NCI-H2107 (cell line): ENCODE measurements around the gene ARHGAP45.

ENCODE experiments used
- DNase-seq: peaks from one replicate; lab custom pipeline; 2025; lab: John Stamatoyannopoulos, UW

Gene ARHGAP45

DNA sequence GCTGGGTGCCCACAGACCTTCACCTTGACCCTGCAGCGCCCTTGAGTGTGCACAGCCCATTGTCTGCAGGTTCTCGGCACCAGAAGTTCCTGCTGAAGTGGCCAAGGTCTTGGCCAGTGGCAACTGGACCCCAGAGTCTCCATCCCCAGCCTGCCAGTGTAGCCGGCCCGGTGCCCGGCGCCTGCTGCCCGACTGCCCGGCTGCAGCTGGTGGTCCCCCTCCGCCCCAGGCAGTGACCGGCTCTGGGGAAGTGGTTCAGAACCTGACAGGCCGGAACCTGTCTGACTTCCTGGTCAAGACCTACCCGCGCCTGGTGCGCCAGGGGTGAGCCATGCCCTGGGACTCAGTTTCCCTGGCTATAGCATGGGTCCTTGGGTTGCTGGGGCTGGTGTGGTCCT is 11.9 kb upstream of the ARHGAP45 start:
- no peak for DNase-seq

DNA sequence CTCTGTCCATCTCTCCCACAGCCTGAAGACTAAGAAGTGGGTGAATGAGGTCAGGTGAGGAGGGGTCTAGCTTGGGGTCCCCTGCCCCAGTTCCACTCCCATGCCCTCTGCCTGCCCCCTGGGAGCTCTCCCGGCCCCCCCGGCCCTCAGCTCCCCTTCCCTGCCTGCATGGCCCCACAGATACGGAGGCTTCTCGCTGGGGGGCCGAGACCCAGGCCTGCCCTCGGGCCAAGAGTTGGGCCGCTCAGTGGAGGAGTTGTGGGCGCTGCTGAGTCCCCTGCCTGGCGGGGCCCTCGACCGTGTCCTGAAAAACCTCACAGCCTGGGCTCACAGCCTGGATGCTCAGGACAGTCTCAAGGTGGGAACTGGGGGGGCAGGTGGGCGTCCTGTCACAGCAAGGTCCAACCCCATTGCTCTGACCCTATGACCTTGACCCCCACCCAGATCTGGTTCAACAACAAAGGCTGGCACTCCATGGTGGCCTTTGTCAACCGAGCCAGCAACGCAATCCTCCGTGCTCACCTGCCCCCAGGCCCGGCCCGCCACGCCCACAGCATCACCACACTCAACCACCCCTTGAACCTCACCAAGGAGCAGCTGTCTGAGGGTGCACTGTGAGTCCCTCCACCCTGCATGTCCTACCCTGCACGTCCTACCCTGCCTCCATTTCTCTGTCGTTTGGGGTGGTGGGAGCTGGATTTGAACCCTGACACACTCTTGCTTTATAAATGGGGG is 10.9 kb upstream of the ARHGAP45 start:
- DNase-seq = no peak

DNA sequence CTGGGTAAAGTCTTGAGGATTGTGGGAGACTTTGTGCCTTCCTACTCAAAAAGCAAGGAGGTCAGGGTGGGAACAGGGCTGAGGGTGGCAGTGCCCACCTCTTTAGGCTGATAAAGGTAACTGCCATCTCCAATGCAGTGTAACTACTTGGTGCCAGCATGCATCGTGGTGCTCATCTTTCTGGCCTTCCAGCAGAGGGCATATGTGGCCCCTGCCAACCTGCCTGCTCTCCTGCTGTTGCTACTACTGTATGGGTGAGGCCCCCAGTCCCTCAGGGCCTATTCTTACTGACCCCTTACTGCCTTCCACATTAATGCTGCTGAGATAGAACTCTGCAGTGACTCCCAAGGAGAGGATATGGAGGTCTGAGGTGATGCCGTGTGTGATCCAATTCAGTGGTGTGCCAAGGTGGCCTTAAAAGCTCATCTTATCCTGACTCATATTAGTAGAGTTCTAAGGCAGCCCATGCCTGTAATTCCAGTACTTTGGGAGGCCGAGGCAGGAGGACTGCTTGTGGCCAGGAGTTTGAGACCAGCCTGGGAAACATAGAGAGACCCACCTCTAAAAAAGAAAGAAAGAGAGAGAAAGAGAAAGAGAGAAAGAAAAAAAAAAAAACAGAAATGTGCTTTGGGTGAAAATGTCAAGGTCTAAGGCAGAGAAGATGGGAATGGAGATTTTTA is 9.7 kb upstream of the ARHGAP45 start:
- no peak for DNase-seq

DNA sequence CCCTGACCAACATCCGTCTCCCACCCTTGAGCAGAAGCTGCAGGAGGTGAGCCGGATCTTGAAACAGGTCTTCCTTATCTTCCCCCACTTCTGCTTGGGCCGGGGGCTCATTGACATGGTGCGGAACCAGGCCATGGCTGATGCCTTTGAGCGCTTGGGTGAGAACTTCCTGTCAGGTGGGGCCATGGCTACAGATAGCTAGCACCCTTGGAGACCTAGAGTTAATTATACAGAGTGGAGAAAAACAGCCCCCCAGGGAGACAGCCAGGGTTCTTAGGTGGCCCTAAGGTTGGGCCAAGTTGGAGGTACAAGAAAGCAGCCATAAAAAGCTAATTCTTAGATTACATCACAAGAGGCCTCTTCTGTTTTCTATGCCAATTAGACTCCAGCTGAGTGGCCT is 8.9 kb upstream of the ARHGAP45 start:
- no peak for DNase-seq

DNA sequence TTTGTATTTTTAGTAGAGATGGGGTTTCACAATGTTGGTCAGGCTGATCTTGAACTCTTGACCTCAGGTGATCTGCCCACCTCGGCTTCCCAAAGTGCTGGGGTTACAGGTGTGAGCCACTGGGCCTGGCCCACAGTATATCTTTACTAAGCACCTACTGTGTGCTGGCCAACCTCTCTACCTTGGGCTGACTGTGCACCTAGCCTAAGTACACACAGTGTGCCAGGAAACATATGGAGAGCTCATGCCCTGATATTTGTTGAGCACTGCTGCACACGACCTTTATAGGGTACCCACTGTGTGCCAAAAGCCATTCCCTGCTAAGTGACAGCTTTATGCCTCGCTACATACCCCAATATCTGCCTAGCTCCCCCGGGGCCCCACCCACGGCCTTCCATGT is 6.3 kb upstream of the ARHGAP45 start:
- DNase-seq = no peak

DNA sequence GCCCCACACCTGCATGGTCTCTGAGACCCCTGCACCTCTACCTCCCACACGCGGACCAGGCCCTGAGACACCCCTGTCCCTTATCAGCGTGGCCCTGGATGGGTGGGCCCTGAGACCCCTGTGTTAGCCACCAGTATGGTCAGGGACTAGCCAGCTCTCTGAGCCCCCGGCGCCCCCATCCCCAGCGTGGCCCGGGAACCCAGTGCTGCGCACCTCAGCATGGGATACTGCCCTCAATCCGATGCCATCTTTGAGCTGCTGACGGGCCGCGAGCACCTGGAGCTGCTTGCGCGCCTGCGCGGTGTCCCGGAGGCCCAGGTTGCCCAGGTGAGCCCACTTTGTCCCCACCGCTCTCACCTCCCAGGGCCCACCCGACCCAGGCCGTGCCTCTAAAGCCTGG is 5.0 kb upstream of the ARHGAP45 start:
- no peak for DNase-seq

DNA sequence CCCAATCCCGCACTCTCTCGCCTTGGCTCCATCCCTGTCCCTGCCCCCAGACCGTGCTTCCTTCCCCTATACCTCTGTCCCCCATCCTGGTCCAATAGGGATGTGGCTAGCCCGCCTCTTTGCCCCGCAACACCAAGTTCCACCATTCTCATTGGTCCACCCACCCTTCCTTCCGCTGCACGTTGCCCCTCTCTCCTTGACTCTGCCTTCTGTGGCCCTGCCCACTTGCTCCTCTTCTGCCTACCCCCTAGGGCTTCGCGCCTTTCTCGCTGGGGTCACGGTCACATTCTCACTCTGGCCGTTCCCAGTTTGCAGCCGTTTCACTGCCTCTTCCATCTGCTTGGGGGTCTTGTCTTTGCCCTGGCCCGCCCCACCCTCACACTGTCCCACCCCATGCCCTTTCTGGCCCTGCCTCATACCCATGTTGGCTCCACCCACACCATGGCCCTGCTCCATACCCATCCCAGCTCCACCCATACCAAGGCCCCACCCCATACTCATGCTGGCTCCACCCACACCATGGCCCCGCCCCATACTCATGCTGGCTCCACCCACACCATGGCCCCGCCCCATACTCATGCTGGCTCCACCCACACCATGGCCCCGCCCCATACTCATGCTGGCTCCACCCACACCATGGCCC is 4.5 kb upstream of the ARHGAP45 start:
- no peak for DNase-seq

DNA sequence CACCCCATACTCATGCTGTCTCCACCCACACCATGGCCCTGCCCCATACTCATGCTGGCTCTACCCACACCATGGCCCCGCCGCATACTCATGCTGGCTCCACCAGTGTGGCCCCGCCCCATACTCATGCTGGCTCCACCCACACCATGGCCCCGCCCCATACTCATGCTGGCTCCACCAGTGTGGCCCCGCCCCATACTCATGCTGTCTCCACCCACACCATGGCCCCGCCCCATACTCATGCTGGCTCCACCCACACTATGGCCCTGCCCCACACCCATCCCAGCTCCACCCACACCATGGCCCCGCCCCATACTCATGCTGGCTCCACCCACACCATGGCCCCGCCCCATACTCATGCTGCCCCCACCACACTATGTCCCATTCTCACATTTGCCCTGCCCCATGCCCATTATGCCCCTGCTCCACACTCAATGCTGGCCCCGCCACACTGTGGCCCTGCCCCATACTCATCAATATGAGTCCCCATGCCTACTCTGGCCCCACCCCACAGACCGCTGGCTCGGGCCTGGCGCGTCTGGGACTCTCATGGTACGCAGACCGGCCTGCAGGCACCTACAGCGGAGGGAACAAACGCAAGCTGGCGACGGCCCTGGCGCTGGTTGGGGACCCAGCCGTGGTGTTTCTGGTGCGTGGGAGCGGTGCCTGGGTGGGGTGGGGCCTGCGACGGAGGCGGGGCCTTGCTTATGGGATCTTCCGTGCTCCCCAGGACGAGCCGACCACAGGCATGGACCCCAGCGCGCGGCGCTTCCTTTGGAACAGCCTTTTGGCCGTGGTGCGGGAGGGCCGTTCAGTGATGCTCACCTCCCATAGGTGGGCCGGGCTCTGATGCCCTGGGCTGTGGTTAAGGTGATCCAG is 3.7 kb upstream of the ARHGAP45 start:
- no peak for DNase-seq

DNA sequence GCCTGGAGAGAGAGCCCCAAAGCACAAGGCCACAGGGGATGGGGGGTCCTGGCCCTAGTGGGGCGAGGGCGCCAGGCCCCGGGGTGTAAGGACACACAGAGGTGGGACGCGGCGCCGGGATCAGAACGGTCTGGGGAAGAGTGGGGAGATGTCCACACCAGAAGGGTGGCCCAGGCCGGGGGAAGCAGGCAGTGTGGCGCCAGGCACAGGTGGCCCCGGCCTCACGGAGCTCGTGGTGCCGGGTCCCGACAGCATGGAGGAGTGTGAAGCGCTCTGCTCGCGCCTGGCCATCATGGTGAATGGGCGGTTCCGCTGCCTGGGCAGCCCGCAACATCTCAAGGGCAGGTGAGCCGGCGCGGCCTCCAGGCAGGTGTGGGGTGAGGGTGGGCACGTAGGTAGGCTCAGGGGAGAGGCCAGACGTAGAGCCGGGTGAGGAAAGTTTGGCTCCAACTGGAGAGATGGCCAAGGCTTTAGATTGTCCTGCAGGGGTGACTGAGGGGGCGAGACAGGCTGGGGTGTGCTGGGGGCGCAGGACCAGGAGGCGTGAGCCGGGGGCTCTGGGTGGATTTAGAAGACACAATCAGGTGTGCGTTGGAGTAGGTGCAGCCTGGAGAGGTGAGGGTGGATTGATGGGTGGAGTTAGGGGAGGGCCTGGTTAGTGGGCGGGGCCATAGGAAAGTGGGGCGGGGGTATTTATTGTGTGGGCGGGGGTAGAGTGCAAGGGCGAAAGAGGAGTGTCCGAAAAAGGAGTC is 2.9 kb upstream of the ARHGAP45 start:
- DNase-seq = no peak

DNA sequence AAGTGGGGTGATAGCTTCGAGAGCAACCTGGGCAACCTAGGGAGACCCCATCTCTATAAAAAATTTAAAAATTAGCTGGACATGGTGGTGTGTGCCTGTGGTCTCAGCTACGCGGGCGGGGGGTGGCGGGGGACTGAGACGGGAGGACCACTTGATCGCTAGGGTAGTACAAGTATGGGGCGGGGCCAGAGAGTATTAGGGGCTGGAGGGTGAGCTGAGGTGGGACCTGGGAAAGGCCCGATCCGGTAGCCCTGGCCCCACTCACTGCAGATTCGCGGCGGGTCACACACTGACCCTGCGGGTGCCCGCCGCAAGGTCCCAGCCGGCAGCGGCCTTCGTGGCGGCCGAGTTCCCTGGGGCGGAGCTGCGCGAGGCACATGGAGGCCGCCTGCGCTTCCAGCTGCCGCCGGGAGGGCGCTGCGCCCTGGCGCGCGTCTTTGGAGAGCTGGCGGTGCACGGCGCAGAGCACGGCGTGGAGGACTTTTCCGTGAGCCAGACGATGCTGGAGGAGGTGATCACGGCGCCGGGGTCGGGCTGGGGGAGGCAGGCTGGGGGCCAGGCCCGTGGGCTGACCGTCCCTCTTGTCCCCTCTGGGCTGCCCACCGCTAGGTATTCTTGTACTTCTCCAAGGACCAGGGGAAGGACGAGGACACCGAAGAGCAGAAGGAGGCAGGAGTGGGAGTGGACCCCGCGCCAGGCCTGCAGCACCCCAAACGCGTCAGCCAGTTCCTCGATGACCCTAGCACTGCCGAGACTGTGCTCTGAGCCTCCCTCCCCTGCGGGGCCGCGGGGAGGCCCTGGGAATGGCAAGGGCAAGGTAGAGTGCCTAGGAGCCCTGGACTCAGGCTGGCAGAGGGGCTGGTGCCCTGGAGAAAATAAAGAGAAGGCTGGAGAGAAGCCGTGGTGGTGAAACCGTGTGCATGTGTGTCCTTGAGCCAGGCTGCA is 2.0 kb upstream of the ARHGAP45 start:
- no peak for DNase-seq

DNA sequence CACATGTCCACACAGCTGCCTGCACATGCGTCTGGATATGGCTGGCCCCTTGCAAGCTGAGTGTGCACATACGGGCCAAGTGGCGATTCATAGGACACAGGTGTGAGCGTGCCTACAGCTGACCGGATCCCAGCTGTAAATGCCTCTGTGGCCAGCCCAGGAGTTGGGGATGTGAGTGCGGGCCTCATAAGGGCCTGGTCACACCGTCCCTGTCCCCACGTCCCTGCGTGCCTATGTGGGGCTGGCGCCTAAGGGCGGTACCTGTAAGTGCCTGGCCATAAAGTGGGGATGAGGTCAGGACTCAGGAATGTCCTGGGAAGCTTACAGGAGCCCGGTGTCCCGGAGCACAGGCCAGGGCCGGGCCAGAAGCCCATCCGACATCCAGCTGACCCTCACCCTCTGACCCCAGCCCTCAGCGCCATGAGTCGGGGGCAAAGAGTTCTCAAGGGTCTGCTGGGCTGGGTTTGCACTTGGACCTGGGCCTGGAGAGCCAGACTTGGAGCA is 1.3 kb upstream of the ARHGAP45 start:
- DNase-seq = no peak

DNA sequence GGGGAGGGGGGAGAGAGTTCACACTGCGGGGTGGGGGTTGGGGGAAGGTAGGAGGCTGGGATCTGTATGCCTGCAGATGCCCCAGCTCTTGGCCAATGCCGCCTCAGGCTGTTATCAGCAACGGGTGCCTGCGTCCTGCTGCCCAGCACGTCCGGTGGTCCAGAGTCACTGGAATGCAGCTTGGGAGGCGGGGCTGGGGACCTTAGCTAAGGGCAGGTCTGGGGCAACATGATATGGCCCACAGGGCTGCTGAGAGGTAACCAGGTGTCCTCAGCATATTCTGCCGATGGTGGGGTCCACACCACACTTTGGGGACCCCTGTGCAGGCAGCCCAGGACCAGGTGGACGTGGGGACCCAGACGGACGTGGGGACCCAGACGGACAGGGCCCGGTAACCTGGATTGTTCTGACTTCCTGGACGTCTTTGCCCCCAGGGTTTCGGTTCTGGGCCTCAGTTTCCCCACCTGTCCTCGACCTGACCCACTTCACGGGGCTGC is 668 bp upstream of the ARHGAP45 start:
- DNase-seq = no peak

DNA sequence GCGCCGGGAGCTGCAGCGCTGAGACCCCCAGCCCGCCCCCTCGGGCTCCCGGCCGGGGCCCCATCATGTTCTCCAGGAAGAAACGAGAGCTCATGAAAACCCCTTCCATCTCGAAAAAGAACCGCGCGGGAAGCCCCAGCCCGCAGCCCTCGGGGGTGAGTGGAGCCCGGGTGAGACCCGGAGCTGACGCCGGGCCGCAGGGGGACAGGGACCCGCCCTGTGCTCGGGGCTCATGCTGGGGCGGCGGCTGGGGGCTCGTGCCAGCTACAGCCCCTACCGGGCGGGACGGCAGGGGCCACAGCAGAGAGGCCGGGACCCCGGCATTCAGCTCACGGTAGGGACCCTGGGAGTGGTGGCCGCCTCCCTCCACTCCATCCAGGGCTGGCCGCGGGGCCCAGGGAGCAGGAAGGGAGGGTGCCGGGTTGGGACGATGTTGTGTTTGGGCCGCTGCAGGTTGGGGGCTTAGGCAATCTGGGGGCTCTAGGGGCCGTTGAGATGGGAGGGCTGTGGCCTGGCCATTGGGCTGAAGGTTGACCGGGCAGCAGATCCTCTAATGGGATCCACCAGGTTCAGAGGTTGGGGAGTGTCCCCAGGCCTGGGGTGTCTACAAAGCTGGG is 482 bp downstream of the ARHGAP45 start:
- no peak for DNase-seq

DNA sequence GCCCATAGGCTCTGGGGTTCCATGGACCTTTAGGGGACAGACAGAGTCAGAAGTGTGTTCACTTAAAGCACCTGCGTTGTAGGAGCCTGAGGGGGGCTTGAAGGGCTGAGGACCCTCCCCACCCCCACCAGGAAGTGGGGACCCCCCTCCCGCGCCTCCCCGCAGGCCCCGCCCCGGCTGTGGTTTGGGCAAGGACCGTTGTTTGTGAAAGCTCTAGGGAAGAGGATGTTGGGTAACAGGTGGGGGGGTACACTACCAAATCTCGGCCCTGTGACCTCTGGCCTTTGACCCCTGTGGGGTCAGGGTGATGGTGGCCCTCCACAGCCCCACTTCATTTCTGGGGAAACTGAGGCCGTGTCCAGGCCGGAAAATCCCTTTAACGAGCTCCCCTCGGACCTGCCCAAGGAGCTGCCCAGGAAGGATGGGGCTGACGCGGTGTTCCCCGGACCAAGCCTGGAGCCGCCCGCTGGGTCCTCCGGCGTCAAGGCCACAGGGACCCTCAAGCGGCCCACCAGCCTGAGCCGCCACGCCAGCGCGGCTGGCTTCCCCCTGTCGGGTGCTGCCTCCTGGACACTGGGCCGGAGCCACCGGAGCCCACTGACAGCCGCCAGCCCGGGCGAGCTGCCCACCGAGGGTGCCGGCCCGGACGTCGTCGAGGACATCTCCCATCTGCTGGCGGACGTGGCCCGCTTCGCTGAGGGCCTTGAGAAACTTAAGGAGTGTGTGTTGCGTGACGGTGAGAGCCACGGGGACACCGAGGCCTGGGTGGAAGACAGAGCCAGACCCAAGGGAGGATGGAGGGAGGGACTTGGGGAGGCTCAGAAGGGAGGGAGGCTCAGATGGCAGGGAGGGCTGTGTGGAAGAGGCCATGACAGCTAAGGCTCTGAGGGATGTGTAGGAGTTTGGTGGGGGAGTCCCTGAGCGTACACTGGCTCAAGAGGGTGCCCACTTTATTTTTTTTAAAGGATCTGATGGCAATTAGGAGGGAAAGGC is 1.3 kb downstream of the ARHGAP45 start:
- DNase-seq = no peak

DNA sequence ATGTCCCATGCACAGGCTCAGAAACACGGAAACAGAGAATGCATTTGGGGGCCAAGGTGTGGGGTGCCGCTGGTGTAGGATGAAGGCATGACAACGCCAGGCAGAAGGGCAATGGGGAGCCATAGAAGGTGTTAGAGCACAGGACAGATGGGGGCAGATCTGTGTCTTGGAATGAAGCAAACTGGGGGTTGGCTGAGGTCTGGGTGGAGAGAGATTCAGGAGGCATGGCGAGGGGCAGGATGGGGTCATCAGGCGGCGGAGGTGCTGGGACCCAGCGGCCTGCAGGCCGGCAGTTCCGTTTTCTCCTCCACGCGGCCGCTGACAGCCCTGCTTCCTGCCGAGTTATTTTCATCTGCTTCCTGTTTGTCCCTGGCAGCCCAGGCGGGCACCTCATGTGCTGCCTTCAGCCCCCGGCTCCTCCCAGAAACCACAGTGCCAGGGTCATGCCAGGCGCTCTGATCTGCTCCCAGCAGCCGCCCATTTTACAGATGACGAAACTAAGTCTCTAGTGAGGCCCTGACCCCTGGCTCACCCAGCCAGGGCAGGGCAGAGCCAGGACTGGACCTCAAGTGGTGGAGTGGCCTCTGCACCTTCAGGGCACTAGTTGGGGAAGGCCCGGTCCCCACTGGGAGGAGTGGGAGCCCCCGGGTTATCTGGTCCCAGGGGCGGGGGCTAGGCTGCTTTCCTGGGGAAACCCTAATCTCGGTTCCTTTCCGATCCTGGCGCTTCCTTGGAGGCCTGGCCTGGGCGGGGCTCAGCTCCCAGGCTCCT is 2.2 kb downstream of the ARHGAP45 start:
- DNase-seq = no peak

DNA sequence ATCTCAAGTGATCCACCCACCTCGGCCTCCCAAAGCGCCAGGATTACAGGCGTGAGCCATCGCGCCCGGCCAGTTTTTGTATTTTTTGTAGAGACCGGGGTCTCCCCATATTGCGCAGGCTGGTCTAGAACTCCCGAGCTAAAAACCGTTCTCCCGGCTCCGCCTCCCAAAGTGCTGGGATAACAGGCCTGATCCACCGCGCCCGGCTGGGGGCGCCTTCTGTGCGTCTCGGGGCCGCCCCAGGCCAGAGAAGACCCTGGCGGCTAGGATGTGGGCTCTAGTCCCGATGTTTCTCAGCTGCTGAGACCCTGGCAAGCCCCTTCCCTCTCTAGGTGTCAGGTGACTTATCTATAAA is 3.6 kb downstream of the ARHGAP45 start:
- no peak for DNase-seq

DNA sequence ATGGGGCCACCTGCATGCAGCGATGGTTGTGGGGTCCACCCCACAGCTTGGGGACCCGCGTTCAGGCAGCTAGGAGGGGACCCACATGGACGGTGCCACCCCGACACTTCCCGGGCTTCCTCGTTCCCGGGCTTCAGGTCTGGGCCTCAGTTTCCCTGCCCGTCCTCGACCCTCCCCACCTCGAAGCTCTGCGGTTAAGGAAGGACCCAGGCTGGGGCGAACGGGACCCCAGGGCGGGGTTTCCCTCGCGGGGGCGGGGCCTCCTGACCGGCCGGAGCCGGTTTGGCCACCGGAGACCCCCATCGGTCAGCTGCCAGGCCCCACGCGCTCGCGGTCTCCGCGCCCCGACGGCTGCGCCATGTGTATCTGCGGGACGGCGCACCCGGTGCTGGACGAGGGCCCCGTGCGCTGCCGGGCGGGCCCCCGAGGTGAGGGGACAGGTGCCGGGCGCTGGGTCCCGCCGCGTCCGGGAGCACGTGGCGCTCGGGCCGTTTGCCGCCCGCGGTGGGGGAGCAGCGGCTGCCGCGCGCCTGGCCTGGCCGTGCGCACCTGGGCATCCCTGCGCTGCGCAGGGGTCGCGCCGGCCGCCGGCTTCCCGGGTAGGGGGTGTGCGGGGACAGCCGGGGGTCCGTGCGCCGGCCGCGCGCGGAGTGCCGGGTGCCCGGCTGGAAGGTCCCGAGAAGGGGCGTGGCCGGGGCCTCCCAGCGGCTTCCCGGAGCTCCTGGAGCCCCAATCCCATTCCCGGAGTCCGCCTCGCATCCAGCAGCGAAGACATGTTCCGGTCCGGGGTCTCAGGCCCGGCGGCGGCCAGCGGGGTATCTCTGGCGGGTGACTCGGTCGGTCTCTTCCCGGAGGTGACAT is 4.2 kb downstream of the ARHGAP45 start:
- DNase-seq = no peak
